ENCODE results near the gene PIGB.
"Not testable (repeated sequence)": the region's sequence is repeated elsewhere in the genome, so short reads cannot be mapped to it uniquely, and the experiment has no call there.

PIGB gene

DNA sequence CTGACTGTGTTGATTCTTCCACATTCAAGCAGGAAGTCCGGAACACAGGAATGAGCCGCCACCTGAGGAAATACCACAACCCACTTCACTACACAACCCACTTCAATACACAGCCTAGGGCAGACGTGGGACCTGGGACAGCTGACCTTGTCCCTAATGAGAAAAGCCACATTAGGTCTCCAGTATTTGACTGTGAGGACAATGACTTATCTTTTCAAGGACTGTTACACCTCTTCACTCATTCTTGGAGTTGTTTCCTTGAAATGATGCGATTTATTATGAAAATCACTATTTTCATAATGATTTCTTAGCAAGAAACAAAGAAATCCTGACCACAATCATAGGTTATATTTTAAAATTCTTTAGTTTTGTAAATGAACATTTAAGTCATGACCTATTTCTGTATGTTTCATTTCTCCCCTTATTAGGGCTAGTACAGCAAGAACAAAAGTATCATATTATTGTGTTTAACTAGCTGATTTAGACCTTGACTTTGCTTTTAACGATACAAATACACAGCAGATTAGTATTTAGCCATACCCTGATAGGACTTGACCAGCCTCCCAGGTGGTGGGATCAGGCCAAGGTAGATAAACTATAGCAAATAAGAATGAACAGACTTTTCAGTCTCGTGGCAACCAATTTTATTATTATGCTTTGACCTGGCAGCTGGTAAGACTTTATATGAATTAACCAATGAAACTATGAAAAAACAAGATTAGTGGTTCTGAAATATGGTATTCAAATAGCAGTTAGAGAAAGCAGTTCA lies 35.5 kb upstream of the PIGB start:
- DNase-seq (ENCODE audit: insufficient read length) (no peak), FAIRE-seq (no peak)

DNA sequence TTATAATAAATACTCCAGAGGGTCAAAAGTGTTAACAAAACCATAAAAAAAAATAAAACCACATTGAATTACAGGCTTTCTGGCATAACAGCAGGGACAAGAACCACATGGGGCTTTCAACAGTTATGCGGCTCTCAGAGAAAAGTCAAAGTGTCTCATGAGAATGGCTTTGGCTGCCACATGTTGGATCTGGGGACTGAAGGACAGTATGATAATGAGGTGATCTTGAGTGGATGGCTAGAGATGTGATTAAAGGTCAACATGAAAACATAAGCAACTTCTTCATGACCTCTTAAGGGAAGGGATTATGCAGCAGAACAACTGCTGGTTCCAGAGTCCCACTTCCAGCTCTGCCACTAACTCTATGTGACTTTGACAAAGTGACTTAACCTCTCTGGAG lies 34.6 kb upstream of the PIGB start:
- no peak for FAIRE-seq
- no peak for DNase-seq (ENCODE audit: insufficient read length)
- no peak for TF ChIP-seq POLR2AphosphoS5 (IDR thresholded peaks at IDR 0.05; ENCODE audit: low read depth, low read length)
- TF ChIP-seq POLR2A (IDR thresholded peaks at IDR 0.05; ENCODE audit: low read depth, low read length): no peak
- no peak for TF ChIP-seq TAF1 (IDR thresholded peaks at IDR 0.05; ENCODE audit: borderline replicate concordance, low read depth, low read length)

More for the DNA sequence above, 35.5 kb upstream of the PIGB start:
- no peak for TF ChIP-seq TAF1 (IDR thresholded peaks at IDR 0.05; ENCODE audit: borderline replicate concordance, low read depth, low read length)
- no peak for TF ChIP-seq POLR2A (IDR thresholded peaks at IDR 0.05; ENCODE audit: low read depth, low read length)
- TF ChIP-seq POLR2AphosphoS5 (IDR thresholded peaks at IDR 0.05; ENCODE audit: low read depth, low read length): no peak

DNA sequence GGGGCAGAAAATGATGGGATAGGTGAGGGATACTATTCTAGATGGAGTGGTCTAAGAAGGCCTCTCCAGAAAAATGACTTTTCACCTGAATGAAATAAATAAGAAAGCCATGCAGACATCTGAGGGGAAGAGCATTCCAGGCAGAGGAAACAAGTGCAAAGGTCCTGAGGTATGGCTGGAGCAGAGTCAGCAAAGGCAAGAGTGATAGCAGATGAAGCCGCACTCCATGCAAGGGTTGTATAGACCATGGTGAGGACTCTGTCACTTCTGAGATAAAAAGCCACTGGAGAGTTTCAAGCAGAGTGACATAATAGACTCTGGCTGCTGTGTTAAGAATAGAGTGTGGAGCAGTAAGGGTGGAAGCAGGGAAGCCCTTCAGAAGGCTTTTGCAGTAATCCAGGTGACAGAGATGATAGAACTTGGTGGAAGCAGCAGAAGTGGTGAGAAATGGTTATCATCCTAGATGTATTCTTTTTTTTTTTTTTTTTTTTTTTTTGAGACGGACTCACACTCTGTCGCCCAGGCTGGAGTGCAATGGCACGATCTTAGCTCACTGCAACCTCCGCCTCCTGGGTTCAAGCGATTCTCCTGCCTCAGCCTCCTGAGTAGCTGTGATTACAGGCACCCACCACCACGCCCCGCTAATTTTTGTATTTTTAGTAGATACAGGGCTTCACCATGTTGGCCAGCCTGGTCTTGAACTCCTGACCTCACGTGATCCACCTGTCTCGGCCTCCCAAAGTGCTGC lies 32.4 kb upstream of the PIGB start:
- not testable (repeated sequence) for FAIRE-seq; DNase-seq (ENCODE audit: insufficient read length)

DNA sequence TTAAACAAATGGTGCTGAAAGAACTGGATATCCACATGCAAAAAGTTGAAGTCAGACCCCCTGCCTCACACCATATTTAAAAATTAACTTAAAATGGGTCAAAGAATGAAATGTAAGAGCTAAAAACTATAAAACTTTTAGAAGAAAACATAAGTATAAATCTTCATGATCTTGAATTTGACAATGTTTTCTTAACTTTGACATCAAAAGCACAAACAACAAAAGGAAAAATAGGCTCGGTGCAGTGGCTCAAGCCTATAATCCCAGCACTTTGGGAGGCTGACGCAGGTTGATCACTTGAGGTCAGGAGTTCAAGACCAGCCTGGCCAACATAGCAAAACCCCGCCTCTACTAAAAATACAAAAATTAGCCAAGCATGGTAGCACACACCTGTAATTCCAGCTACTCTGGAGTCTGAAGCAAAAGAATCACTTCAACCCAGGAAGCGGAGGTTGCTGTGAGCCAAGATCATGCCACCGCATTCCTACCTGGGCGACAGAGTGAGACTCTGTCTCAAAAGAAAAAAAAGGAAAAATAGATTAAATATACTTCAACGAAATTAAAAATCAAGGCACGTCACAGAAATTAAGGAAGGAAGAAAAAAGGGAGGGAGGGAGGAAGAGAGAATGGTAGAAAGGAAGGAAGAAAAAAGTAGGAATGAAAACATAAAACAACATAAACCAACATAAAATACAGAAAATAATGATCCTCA lies 30.9 kb upstream of the PIGB start:
- no peak for DNase-seq (ENCODE audit: insufficient read length)
- no peak for FAIRE-seq
- no peak for TF ChIP-seq TAF1 (IDR thresholded peaks at IDR 0.05; ENCODE audit: borderline replicate concordance, low read depth, low read length)
- TF ChIP-seq POLR2A (IDR thresholded peaks at IDR 0.05; ENCODE audit: low read depth, low read length): no peak
- no peak for TF ChIP-seq POLR2AphosphoS5 (IDR thresholded peaks at IDR 0.05; ENCODE audit: low read depth, low read length)

DNA sequence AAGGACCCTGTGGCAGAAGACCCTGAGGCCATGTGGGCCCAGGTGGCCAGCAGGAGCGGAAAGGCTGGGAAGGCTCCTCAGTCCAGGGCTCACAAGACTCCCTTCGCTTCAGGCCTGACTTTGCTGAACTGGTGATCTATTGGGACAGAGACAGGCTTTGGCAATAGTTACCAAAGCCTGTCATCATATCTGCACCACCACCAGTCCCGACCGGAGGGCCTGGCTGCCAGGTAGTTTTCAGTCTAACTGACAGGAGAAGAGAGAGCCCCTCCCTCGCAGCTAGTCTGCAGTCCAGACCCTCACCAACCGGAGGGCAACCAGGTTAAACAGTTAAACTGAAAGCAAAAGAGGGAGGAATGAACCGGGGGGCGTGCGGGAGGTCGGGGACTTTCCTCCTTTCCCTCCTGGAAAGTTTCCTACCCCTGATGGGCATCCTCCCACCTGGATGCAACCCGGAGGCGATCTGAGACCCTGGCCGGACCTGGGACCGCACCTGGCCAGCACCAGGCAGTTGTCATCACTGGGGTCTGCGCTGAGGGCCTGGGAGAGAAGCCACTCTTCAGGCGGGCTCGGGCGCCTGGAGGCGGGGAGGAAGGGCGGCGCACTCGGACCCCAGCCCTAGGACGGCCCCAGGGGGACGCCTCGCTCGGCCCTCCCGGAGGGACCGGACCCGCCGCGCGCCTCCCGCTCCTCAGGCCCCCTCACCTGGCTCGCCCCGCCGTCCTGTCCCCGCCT lies 29.8 kb upstream of the PIGB start:
- TF ChIP-seq TAF1 (IDR thresholded peaks at IDR 0.05; ENCODE audit: borderline replicate concordance, low read depth, low read length) (no peak), POLR2A (IDR thresholded peaks at IDR 0.05; ENCODE audit: low read depth, low read length) (peak; percentile 11; the same call in 1 of the 2 replicates), POLR2AphosphoS5 (IDR thresholded peaks at IDR 0.05; ENCODE audit: low read depth, low read length) (no peak)
- peak; percentile 57 for FAIRE-seq
- no peak for DNase-seq (ENCODE audit: insufficient read length)

DNA sequence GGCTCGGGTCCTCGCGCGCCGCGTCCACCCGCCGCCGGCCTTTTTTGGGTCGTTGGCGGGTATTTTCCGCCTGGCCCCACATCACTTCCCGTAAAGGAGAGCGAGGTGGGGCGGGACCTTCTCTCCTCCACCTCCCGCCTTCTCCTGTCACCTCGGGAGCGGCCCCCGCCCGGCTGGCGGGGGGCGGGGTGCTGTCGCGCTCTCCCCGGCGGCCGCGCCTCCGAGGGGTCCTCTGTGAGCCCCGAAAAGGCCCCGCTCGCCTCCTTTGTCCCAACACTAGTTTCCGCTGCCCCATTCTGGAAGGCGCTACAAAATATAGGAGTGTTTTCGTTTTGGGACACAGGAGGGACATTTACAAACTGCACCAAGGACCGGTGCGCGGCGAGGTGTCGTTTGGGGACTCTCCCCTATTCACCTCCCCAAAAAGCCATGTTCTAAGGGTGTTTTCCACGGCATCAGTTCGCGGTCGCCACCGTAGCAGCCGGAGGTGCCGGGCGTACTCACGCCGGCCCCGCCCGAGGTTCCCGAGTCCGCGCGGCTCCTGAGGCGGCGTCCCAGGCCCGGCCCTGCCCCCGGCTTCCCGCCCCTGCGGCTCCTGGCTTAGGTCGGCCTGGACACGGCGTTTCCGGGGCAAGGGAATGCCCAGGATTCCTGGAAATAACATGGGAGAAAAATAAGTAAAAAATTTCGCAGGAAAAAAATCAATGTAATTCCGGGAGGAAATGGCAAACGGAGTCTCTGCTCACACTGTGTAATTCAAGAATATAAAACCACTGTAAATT lies 29.1 kb upstream of the PIGB start, which contains the start of gene RAB27A:
Gene RAB27A (minus strand): TSS at position 68 of the 782 bp plus-strand sequence. CDS start 54,879 bp downstream, outside the sequence.
- DNase-seq (ENCODE audit: insufficient read length): peak; percentile 67
- FAIRE-seq: peak; percentile 76
- TF ChIP-seq POLR2AphosphoS5 (IDR thresholded peaks at IDR 0.05; ENCODE audit: low read depth, low read length) (no peak), TAF1 (IDR thresholded peaks at IDR 0.05; ENCODE audit: borderline replicate concordance, low read depth, low read length) (0 out of 2 replicates have a peak, but pooled peaks have one; percentile 10), POLR2A (IDR thresholded peaks at IDR 0.05; ENCODE audit: low read depth, low read length) (peak; percentile 44; the same call in 1 of the 2 replicates)

DNA sequence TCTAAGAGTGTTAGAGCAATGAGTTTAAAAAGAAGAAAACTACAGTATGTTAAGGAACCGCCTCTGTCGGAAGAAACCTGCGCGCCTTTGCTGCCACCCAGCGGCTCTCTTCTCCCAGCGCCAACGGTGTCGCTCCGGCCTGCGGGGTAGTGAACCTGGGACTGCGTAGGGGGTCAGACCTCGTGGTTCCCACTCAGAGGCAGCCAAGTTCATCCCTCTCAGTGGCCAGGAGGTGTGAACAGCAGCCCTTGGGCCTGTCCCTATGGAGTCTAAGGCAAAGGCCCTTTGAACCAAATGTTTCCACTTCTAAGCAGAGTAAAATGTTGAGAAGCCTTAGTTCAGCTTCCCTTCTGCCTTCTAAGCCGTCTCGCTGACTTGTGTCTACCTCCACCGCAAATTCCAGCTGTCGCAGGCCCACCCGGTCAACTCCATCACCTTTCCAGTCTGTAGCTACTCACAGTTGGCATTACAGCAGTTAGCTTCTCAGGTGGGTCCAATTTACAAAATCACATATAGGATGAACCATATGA lies 28.4 kb upstream of the PIGB start:
- DNase-seq (ENCODE audit: insufficient read length) (peak; percentile 64), FAIRE-seq (peak; percentile 48)
- TF ChIP-seq TAF1 (IDR thresholded peaks at IDR 0.05; ENCODE audit: borderline replicate concordance, low read depth, low read length) (no peak), POLR2A (IDR thresholded peaks at IDR 0.05; ENCODE audit: low read depth, low read length) (no peak), POLR2AphosphoS5 (IDR thresholded peaks at IDR 0.05; ENCODE audit: low read depth, low read length) (no peak)

DNA sequence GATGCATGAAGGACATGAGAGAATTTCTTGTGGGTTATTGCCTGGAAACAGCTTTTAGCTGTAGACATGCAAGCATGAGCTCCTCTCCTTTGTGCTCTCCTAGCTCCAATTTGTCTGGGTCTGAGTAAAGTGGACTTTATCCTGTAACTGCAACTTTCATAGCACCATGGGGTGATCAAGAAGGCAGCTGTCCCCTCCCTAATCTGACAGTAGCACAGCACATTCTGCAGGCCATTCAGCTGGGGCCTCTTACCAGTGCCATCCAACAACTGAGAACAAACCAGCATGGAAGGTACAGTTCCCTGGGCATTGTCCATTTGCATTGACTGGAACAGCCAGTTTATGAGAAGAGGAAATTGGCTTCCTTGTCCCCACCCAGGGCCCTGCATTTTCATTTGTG lies 21.7 kb upstream of the PIGB start:
- DNase-seq (ENCODE audit: insufficient read length) (no peak), FAIRE-seq (no peak)
- TF ChIP-seq POLR2AphosphoS5 (IDR thresholded peaks at IDR 0.05; ENCODE audit: low read depth, low read length): no peak

DNA sequence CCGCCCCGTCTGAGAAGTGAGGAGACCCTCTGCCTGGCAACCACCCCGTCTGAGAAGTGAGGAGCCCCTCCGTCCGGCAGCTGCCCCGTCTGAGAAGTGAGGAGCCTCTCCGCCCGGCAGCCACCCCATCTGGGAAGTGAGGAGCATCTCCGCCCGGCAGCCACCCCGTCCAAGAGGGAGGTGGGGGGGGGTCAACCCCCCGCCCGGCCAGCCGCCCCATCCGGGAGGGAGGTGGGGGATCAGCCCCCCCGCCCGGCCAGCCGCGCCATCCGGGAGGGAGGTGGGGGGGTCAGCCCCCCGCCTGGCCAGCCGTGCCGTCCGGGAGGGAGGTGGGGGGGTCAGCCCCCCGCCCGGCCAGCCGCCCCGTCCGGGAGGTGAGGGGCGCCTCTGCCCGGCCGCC lies 16.2 kb upstream of the PIGB start:
- DNase-seq (ENCODE audit: insufficient read length); FAIRE-seq: not testable (repeated sequence)

DNA sequence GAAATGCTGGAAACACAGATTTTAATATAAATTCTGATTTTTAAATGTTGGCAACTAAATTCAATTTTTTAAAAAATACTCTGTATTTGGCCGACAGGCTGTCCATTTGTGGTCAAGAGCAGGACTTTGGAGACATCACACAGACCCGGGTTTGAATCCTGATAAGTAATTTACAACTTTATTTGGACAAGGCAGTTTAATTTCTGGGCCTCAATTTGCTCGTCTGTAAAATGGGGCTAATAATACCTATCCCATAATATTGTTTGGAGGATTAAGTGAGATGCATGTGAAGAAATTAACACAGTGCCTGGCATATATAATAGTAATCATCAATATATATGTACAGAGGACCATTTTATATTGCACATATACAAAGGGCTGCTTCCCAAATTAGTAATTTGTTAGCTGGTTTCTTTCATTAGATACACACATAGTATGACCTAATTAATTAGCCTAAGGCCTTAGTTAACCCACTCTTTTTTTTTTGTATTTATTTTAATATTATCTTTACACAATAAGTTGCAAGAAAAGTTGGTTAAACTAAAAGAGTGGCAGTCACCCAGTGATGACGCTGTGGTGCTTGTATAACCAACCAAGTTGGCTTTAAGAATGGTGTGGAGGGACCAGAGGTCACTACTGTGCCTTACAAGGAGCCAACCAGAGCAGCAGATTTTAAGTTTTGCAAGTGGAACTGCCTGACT lies 665 bp downstream of the PIGB start:
- FAIRE-seq: no peak
- DNase-seq (ENCODE audit: insufficient read length): no peak
- TF ChIP-seq POLR2A (IDR thresholded peaks at IDR 0.05; ENCODE audit: low read depth, low read length) (no peak), POLR2AphosphoS5 (IDR thresholded peaks at IDR 0.05; ENCODE audit: low read depth, low read length) (no peak), TAF1 (IDR thresholded peaks at IDR 0.05; ENCODE audit: borderline replicate concordance, low read depth, low read length) (no peak)

Measured in GM12892 (cell line).